Activated B cell treated with CpG ODN at 0.5 μM for 24 hours (primary cell): Measurements from ENCODE around the gene LAMC3. TPM values are rescaled to one million over a fixed set of nuclear protein-coding genes. Genes with fewer than 3 reads are reported as not detected.

Experiments used
- ATAC-seq: fragments of 200-7000 bp; cut with Tn5 transposase; one replicate; pipeline ENCODE4 v1.10.0; 2021; ENCODE audit warnings: low read depth, mild to moderate bottlenecking, moderate library complexity
- CTCF ChIA-PET: fragments of 350-600 bp; sonication (Branson Sonifier 250); formaldehyde crosslinking; loops from one replicate; lab custom pipeline; 2021; ENCODE audit warnings: antibody characterized with exemption; lab: Charles Lee
- POLR2A ChIA-PET: fragments of 350-600 bp; sonication (Branson Sonifier 250); formaldehyde crosslinking; loops from one replicate; lab custom pipeline; 2021; ENCODE audit warnings: antibody characterized with exemption; lab: Charles Lee
- DNase-seq: peaks from one replicate; pipeline ENCODE4 v3.0.0; 2022
- H3K27ac Mint-ChIP-seq: one replicate; pipeline ENCODE4 v1.8.0; 2020; ENCODE audit warnings: mixed read lengths
- H3K27me3 Mint-ChIP-seq: one replicate; pipeline ENCODE4 v1.8.0; 2021; ENCODE audit warnings: mixed read lengths
- H3K36me3 Mint-ChIP-seq: one replicate; pipeline ENCODE4 v1.8.0; 2021; ENCODE audit warnings: low read depth, mixed read lengths
- H3K4me1 Mint-ChIP-seq: one replicate; pipeline ENCODE4 v1.8.0; 2021; ENCODE audit warnings: mixed read lengths
- H3K4me3 Mint-ChIP-seq: one replicate; pipeline ENCODE4 v1.8.0; 2020; ENCODE audit warnings: mild to moderate bottlenecking, mixed read lengths
- H3K9me3 Mint-ChIP-seq: one replicate; pipeline ENCODE4 v1.8.0; 2020; ENCODE audit warnings: mixed read lengths
- intact Hi-C: fragments of 100-400 bp; cut with micrococcal nuclease; formaldehyde crosslinking; loops from one replicate; pipeline ENCODE4 v1.15.1; 2024
- total RNA-seq: library from RNA; stranded (reverse); gene quantifications from 2 replicates; pipeline ENCODE4 v1.2.3, GENCODE V29; 2022
- TF ChIP-seq, protein P1 (sequence below): fragments of 200-600 bp; IDR thresholded peaks from one replicate; pipeline ENCODE4 v1.8.0; 2022; ENCODE audit warnings: antibody characterized with exemption, mild to moderate bottlenecking

Gene LAMC3
- total RNA-seq, 1 donor from 2014 or later = not detected

GRCh38 chr9:131010482-131011273 lies 1.7 kb downstream of the LAMC3 start:
- POLR2A ChIA-PET = interaction anchor here (1.4 kb wide), 1 partner anchor 36 kb away, joined by 4 read pairs; no protein-coding TSS in a partner anchor
- peaks cover 34% of the 10 kb centered on the region for H3K27me3 Mint-ChIP-seq

DNA sequence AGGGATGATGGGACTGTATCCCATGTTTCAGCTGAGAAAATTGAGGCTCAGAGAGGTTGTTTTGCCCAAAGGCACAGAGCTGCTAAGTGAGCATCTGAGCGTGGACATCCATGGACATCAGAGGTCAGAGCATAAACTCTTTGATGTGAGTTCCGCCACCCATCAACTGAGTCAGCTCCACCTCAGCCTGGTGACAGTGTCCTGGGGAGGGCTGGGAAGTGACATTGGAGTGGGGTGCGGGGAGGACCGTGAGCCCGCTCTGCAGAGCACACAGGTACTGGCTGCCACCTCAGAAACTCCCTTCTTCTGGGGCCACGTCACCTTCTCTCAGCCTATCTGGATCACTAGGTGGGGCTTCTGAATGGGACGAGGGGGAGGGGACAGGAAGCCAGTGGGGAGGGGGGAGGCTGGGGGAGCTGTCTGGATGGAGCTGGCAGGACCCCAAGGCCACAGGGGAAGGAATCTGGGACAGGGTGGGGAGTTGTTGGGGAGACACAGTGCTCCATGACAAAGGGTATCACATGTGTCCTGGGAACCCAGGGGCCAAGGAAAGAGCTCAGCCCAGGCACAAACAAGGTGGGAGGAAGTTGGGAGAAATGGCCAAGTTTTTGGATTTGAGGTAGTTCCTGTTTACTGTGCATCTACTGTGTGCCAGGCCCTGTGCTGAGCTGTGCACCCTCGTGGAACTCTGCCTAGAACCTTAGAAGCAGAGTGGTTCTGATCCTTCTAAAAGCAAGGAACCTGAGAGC lies 2.5 kb downstream of the LAMC3 start:
- H3K4me1 Mint-ChIP-seq = peaks cover 5% of the 10 kb centered on the region
- no peaks in the 10 kb centered on the region for H3K9me3 Mint-ChIP-seq
- ChIA-PET CTCF (interaction anchor here (2.4 kb wide), 1 partner anchor 35 kb away, joined by 9 read pairs; no protein-coding TSS in a partner anchor), POLR2A (interaction anchor here (1.4 kb wide), 1 partner anchor 35 kb away, joined by 4 read pairs; no protein-coding TSS in a partner anchor)
- no peaks in the 10 kb centered on the region for H3K36me3 Mint-ChIP-seq
- no peak for DNase-seq
- TF ChIP-seq, protein P1, sequence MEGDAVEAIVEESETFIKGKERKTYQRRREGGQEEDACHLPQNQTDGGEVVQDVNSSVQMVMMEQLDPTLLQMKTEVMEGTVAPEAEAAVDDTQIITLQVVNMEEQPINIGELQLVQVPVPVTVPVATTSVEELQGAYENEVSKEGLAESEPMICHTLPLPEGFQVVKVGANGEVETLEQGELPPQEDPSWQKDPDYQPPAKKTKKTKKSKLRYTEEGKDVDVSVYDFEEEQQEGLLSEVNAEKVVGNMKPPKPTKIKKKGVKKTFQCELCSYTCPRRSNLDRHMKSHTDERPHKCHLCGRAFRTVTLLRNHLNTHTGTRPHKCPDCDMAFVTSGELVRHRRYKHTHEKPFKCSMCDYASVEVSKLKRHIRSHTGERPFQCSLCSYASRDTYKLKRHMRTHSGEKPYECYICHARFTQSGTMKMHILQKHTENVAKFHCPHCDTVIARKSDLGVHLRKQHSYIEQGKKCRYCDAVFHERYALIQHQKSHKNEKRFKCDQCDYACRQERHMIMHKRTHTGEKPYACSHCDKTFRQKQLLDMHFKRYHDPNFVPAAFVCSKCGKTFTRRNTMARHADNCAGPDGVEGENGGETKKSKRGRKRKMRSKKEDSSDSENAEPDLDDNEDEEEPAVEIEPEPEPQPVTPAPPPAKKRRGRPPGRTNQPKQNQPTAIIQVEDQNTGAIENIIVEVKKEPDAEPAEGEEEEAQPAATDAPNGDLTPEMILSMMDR = no peak
- no peak overlapping the region for H3K4me3 Mint-ChIP-seq
- no peak for ATAC-seq
- peaks cover 38% of the 10 kb centered on the region for H3K27me3 Mint-ChIP-seq
- intact Hi-C loops = no loop called here
- no peak overlapping the region for H3K27ac Mint-ChIP-seq

More at GRCh38 chr9:131010482-131011273, 1.7 kb downstream of the LAMC3 start:
- intact Hi-C loops = no loop called here
- no peaks in the 10 kb centered on the region for H3K9me3 Mint-ChIP-seq
- peaks cover 5% of the 10 kb centered on the region for H3K4me1 Mint-ChIP-seq
- CTCF ChIA-PET = interaction anchor here (2.4 kb wide), 1 partner anchor 36 kb away, joined by 9 read pairs; no protein-coding TSS in a partner anchor
- no peak for ATAC-seq
- TF ChIP-seq, protein P1 = no peak
- no peak overlapping the region for H3K27ac Mint-ChIP-seq
- no peaks in the 10 kb centered on the region for H3K36me3 Mint-ChIP-seq
- no peak overlapping the region for H3K4me3 Mint-ChIP-seq
- DNase-seq = no peak

DNA sequence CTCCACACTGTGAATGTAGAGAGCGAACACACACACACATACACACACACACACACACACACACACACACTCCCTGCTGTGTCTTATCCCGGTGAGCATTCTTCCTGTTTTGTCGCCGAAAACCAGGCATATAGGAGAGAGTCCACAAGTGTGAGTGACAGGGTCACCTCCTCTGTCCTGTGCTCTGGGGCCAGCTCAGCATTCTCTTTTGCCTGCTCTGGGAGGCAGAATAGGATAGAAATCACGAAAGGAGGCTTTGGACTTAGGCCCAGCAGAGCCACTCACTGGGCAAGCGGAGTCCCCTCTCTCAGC lies 3.0 kb downstream of the LAMC3 start:
- H3K27me3 Mint-ChIP-seq = peaks cover 34% of the 10 kb centered on the region
- ChIA-PET CTCF (no interaction called here), POLR2A (no interaction called here)
- H3K36me3 Mint-ChIP-seq = no peaks in the 10 kb centered on the region
- DNase-seq = no peak
- no peak for ATAC-seq
- peaks cover 5% of the 10 kb centered on the region for H3K4me1 Mint-ChIP-seq
- H3K9me3 Mint-ChIP-seq = no peaks in the 10 kb centered on the region
- intact Hi-C loops = no loop called here
- no peak overlapping the region for H3K27ac Mint-ChIP-seq
- TF ChIP-seq, protein P1 = no peak
- H3K4me3 Mint-ChIP-seq = no peak overlapping the region

DNA sequence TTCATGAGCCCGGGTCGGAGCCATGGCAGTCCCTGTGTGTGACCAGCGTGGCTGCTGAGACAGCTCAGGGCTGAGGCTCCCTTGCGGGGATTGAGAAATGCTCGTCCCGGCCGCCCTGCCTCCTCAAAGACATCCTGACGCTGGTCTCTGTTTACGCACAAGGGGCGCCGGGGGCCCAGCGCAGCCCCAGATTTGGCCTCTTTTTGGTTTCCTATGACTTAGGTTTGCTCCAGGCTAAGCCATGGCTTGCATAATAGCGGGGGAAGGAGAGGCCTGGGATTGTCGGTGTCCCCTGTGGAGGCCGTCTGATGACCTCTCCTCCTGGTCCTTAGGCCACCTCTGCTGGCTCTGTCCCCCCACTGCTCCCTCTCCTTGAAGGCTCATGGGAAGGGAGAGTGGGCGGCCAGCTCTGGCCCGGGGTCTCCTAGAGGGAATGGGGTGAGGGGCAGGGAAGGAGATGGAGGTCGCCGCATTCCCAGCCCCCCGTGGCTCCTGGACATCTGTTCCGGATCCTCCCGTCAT lies 3.5 kb downstream of the LAMC3 start:
- Mint-ChIP-seq H3K4me3 (no peak overlapping the region), H3K27me3 (peaks cover 33% of the 10 kb centered on the region), H3K9me3 (no peaks in the 10 kb centered on the region), H3K27ac (no peak overlapping the region), H3K36me3 (no peaks in the 10 kb centered on the region), H3K4me1 (peaks cover 5% of the 10 kb centered on the region)
- POLR2A ChIA-PET = no interaction called here
- CTCF ChIA-PET = no interaction called here
- TF ChIP-seq, protein P1 = no peak
- intact Hi-C loops = no loop called here
- no peak for DNase-seq
- no peak for ATAC-seq
